HepG2 (cell line): ENCODE measurements around the gene AIP. TPM values are rescaled to one million over a fixed set of nuclear protein-coding genes. Genes with fewer than 3 reads are reported as not detected.

Source experiments
- ATAC-seq: fragments of 200-7000 bp; cut with Tn5 transposase; 3 replicates; pipeline ENCODE4 v1.9.1; 2020; ENCODE audit warnings: mild to moderate bottlenecking, moderate library complexity
- BruUV-seq: library from RNA; stranded (reverse); fragments of 400-500 nt; replicated peaks from 2 replicates; lab custom pipeline; 2021; lab: Mats Ljungman, UMichigan
- CTCF ChIA-PET: fragments of 300-600 bp; formaldehyde crosslinking; extraction: SDS; loops from one replicate; lab custom pipeline; 2021; ENCODE audit warnings: low total read pairs, inconsistent platforms, low intra/inter-chr PET ratio; lab: Yijun Ruan, JAX
- POLR2A ChIA-PET: fragments of 350-600 bp; sonication (Branson Sonifier 250); formaldehyde crosslinking; loops from one replicate; lab custom pipeline; 2020; ENCODE audit warnings: antibody characterized with exemption, inconsistent platforms; lab: Yijun Ruan, JAX
- DNase-seq: peaks from one replicate; pipeline ENCODE4 v3.0.0-alpha.2; 2015; ENCODE audit warnings: low spot score
- FAIRE-seq: peaks from 3 replicates; lab custom pipeline; 2011; peaks lifted over from hg19 to GRCh38; lab: Jason Lieb, UNC
- H2AFZ ChIP-seq: one replicate; pipeline ENCODE4 v1.6.1; 2011; ENCODE audit warnings: low read length, inconsistent platforms
- H3K27ac ChIP-seq: fragments of 300-600 bp; 3 replicates; pipeline ENCODE4 v1.8.0; 2011; ENCODE audit warnings: mixed run types, mild to moderate bottlenecking, mixed read lengths, low read length, inconsistent platforms; ENCODE audit not compliant: insufficient read depth; ENCODE audit errors: extremely low read length
- H3K27me3 ChIP-seq, 2 experiments: fragments of 200-600 bp in 1 of 2; 2 replicates in 1 of 2; 3 replicates in 1 of 2; pipeline versions ENCODE4 v1.6.0 to v1.8.0; 2011; ENCODE audit warnings: low read length in 2 of 2, mild to moderate bottlenecking in 2 of 2, moderate library complexity in 2 of 2, inconsistent platforms in 1 of 2; ENCODE audit not compliant: insufficient read depth in 2 of 2, control insufficient read depth in 1 of 2
- H3K36me3 ChIP-seq, 2 experiments: fragments of 200-600 bp in 1 of 2; replicated peaks in 1 of 2; 2 replicates in 1 of 2; 3 replicates in 1 of 2; pipeline versions ENCODE4 v1.5.1 to v1.8.0; 2011; ENCODE audit warnings: low read length in 2 of 2, inconsistent platforms in 1 of 2; ENCODE audit not compliant: insufficient read depth in 2 of 2, control insufficient read depth in 1 of 2
- H3K4me1 ChIP-seq: 2 replicates; pipeline ENCODE4 v1.5.1; 2012; ENCODE audit warnings: low read length, inconsistent platforms; ENCODE audit not compliant: insufficient read depth
- H3K4me2 ChIP-seq: 2 replicates; pipeline ENCODE4 v1.6.0; 2011; ENCODE audit warnings: low read depth, low read length, inconsistent platforms
- H3K4me3 ChIP-seq, 3 experiments: fragments of 200-600 bp in 1 of 3; sonication (generic), shearing (Covaris generic) in 1 of 3; replicated peaks in 1 of 3; 2 replicates each; pipeline ENCODE4 v1.5.1; 2011 to 2016; ENCODE audit warnings: low read length in 3 of 3, inconsistent platforms in 2 of 3, low read depth in 2 of 3, mild to moderate bottlenecking in 2 of 3, control low read depth in 1 of 3, mixed read lengths in 1 of 3; ENCODE audit not compliant: insufficient read depth in 1 of 3
- H3K79me2 ChIP-seq: one replicate; pipeline ENCODE4 v1.6.1; 2011; ENCODE audit warnings: low read length, inconsistent platforms; ENCODE audit not compliant: insufficient read depth
- H3K9ac ChIP-seq: 2 replicates; pipeline ENCODE4 v1.6.0; 2011; ENCODE audit warnings: mild to moderate bottlenecking, low read depth, low read length, inconsistent platforms; ENCODE audit not compliant: insufficient read depth
- H3K9me3 ChIP-seq: 2 replicates; pipeline ENCODE4 v1.5.1; 2012; ENCODE audit warnings: mild to moderate bottlenecking, low read length
- H4K20me1 ChIP-seq: 2 replicates; pipeline ENCODE4 v1.6.0; 2011; ENCODE audit warnings: inconsistent platforms, mild to moderate bottlenecking, low read length, moderate library complexity; ENCODE audit not compliant: insufficient read depth
- AGO2 ChIP-seq: fragments of 200-400 bp; formaldehyde crosslinking; optimal IDR thresholded peaks from 2 replicates; pipeline ENCODE3; 2017; ENCODE audit warnings: mild to moderate bottlenecking, low read depth, low read length, moderate library complexity
- BHLHE40 ChIP-seq: IDR thresholded peaks from 2 replicates; pipeline ENCODE4 v1.6.1; 2011; ENCODE audit warnings: low read length, improper control_type of control experiment
- HNRNPL ChIP-seq: fragments of 200-400 bp; formaldehyde crosslinking; IDR thresholded peaks from 2 replicates; pipeline ENCODE4 v1.6.1; 2017; ENCODE audit warnings: mild to moderate bottlenecking, low read depth, low read length
- NRL ChIP-seq: sonication (generic); formaldehyde crosslinking; IDR thresholded peaks from 2 replicates; pipeline ENCODE4 v1.5.0; 2020; ENCODE audit warnings: missing genetic modification reagents, mild to moderate bottlenecking, moderate library complexity, borderline replicate concordance
- POLR2A ChIP-seq, 2 experiments: IDR thresholded peaks; 2 replicates each; pipeline ENCODE4 v1.6.1; 2011; ENCODE audit warnings: low read depth in 2 of 2, low read length in 2 of 2, mild to moderate bottlenecking in 1 of 2, moderate library complexity in 1 of 2; ENCODE audit not compliant: insufficient read depth in 1 of 2
- RBFOX2 ChIP-seq: fragments of 200-400 bp; formaldehyde crosslinking; IDR thresholded peaks from 2 replicates; pipeline ENCODE4 v1.6.1; 2017; ENCODE audit warnings: low read depth, mild to moderate bottlenecking, low read length
- STAG1 ChIP-seq: sonication (generic); formaldehyde crosslinking; IDR thresholded peaks from 2 replicates; pipeline ENCODE4 v1.4.0; 2020; ENCODE audit warnings: missing genetic modification reagents
- ZFP62 ChIP-seq: sonication (generic); formaldehyde crosslinking; IDR thresholded peaks from 2 replicates; pipeline ENCODE4 v1.4.0; 2020; ENCODE audit warnings: missing genetic modification reagents
- ZNF724P ChIP-seq: sonication (generic); formaldehyde crosslinking; IDR thresholded peaks from 2 replicates; pipeline ENCODE4 v1.8.0; 2022; ENCODE audit warnings: missing genetic modification reagents, borderline replicate concordance
- ZNF768 ChIP-seq: sonication (generic); formaldehyde crosslinking; IDR thresholded peaks from 2 replicates; pipeline ENCODE4 v1.4.0; 2020; ENCODE audit warnings: missing genetic modification reagents
- WGBS: methylation state at CpG from one replicate; pipeline ENCODE4 v1.1.6; 2017; ENCODE audit warnings: low lambda C conversion rate; 5-methylcytosine and 5-hydroxymethylcytosine counted together
- in situ Hi-C: cut with HindIII; loops from 2 replicates; pipeline ENCODE4 v1.10.0; 2017; ENCODE audit warnings: low pct_unique_long_range_greater_than_20kb; ENCODE audit not compliant: extremely low pct_ligation_motif_present
- intact Hi-C: fragments of 100-400 bp; cut with micrococcal nuclease; formaldehyde crosslinking; loops from one replicate; pipeline ENCODE4 v1.10.0; 2022; ENCODE audit not compliant: unreplicated experiment
- polyA plus RNA-seq, 8 experiments: library from polyadenylated mRNA; depleted of rRNA in 3 of 8; stranded (reverse) in 7 of 8; unstranded in 1 of 8; fragments of >200 nt; fragmentation: Illumina TruSeq in 4 of 8; extraction: Trizol in 4 of 8; gene quantifications; 2 replicates each; pipeline versions ENCODE4 v1.2.1 to v1.2.3, GENCODE V29; 2011 to 2016; ENCODE audit warnings: low read depth in 4 of 8, missing spikeins in 1 of 8, mixed read lengths in 1 of 8; ENCODE audit not compliant: insufficient read depth in 1 of 8
- total RNA-seq, 5 experiments: library from RNA; depleted of rRNA; stranded (reverse); fragments of >200 nt; fragmentation: Illumina TruSeq; extraction: Trizol; gene quantifications; 2 replicates each; pipeline ENCODE4 v1.2.3, GENCODE V29; 2016; ENCODE audit warnings: low read depth in 1 of 5
- TF ChIP-seq, protein P1 (sequence below): sonication (generic); formaldehyde crosslinking; IDR thresholded peaks from 2 replicates; pipeline ENCODE4 v1.5.0; 2020; ENCODE audit warnings: mild to moderate bottlenecking, missing genetic modification reagents, moderate library complexity
- TF ChIP-seq, protein P2 (sequence below): sonication (generic); formaldehyde crosslinking; IDR thresholded peaks from 2 replicates; pipeline ENCODE4 v1.9.0; 2022; ENCODE audit warnings: low read depth, missing genetic modification reagents

The AIP gene
- total and polyA plus RNA-seq, 2 of the 13 experiments (the other 11 are each of a cell fraction or from before 2014, with no cell fraction given), result 51.8 to 110 TPM

- Histone ChIP-seq H2AFZ (no peak overlapping the region), H3K4me1 (peaks cover 8% of the 10 kb centered on the region), H3K9me3 (no peaks in the 10 kb centered on the region), H3K27me3 (no peaks in the 10 kb centered on the region), H4K20me1 (no peaks in the 10 kb centered on the region), H3K36me3 (peaks cover 8 to 14% of the 10 kb centered on the region in 2 experiments; a peak in 4 of 5 replicates), H3K4me2 (no peak overlapping the region), H3K4me3 (no peak overlapping the region), H3K9ac (no peak overlapping the region)
- BruUV-seq, result no TSS peak
- ATAC-seq, result no peak
- DNase-seq, result no peak
- CTCF ChIA-PET, result no interaction called here
- no peak for FAIRE-seq
- WGBS, result 91% methylated on average over 7 of the region's 41 CpGs
- in situ Hi-C loops, result no loop called here
- POLR2A ChIA-PET, result interaction anchor here (1.0 to 1.1 kb wide), 2 partner anchors 10 to 27 kb away, joined by 3 to 5 read pairs; partner anchors contain the start of gene RPS6KB2
- TF ChIP-seq RBFOX2, result peak; percentile 68
- TF ChIP-seq ZNF768, result peak; percentile 91
- no peak for TF ChIP-seq ZFP62
- TF ChIP-seq, all 625 proteins: peak for 2
- intact Hi-C loops, result no loop called here
- H3K27ac ChIP-seq, result no peak overlapping the region
- peaks cover 3% of the 10 kb centered on the region for H3K79me2 ChIP-seq
Observed at GRCh38 chr11:67438158-67438902, 44.5 kb upstream of the AIP start.

DNA sequence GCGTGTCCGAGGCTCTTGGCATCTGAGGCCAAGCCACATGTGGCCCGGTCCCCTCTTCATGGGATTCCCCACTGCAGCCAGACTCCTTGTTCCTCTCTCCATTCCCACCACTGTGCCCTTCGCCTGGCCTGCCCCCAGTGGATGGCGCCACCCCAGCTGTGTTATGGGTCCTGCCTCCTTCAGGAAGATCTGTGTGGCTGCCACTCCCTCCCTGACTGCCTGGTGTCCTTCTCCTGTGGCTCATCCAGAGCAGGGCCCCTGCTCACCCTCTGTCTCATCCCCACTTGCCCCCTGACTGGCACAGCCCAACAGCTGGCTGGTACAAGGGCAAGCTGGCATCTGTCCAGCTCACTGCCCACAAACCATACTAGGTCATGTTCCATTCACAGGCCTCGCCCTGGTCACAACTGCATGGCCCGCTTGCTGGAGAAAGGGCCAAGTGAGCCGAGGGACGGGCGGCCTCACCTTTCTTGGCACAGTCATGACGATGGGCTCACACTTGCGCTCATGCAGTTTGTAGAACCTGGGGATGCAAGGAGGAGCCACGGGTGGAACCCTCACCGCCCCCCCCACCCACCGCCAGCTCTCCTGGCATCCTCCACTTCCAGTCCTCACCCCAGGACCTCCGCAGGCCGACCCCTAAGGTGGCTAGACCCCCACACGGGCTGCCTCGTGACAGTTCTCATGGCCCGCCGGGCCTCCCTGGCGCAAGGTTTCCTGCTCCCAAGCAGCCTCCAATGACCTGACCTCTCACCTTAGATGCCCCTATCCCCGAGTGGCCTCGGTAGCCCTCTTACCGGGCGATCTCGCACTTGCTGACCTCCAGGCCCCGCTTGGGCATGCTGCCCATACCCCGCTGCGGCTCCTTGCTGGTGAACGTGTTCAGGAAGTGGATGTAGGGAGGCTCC lies 43.3 kb upstream of the AIP start:
- POLR2A ChIA-PET, result interaction anchor here (1.0 kb wide), 1 partner anchor 25 kb away, joined by 3 read pairs; no protein-coding TSS in a partner anchor
- H3K79me2 ChIP-seq, result peaks cover 3% of the 10 kb centered on the region
- peak; percentile 40 for ATAC-seq
- TF ChIP-seq BHLHE40 (no peak), AGO2 (peak; percentile 32), STAG1 (CRISPR knock-in tag) (peak; percentile 34; the same call in 1 of the 2 replicates), ZNF724P (CRISPR knock-in tag) (no peak), NRL (CRISPR knock-in tag) (0 out of 2 replicates have a peak, but pooled peaks have one; percentile 23), POLR2A (IDR thresholded peaks at IDR 0.05; ENCODE audit: insufficient read depth in 1 of 2, low read depth in 2 of 2, low read length in 2 of 2) (0 out of 4 replicates have a peak, but pooled peaks of 1 of the 2 experiments have one; percentile 10), HNRNPL (peak; percentile 81)
- TF ChIP-seq, protein P1, sequence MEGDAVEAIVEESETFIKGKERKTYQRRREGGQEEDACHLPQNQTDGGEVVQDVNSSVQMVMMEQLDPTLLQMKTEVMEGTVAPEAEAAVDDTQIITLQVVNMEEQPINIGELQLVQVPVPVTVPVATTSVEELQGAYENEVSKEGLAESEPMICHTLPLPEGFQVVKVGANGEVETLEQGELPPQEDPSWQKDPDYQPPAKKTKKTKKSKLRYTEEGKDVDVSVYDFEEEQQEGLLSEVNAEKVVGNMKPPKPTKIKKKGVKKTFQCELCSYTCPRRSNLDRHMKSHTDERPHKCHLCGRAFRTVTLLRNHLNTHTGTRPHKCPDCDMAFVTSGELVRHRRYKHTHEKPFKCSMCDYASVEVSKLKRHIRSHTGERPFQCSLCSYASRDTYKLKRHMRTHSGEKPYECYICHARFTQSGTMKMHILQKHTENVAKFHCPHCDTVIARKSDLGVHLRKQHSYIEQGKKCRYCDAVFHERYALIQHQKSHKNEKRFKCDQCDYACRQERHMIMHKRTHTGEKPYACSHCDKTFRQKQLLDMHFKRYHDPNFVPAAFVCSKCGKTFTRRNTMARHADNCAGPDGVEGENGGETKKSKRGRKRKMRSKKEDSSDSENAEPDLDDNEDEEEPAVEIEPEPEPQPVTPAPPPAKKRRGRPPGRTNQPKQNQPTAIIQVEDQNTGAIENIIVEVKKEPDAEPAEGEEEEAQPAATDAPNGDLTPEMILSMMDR, result peak; percentile 43
- TF ChIP-seq, protein P2, sequence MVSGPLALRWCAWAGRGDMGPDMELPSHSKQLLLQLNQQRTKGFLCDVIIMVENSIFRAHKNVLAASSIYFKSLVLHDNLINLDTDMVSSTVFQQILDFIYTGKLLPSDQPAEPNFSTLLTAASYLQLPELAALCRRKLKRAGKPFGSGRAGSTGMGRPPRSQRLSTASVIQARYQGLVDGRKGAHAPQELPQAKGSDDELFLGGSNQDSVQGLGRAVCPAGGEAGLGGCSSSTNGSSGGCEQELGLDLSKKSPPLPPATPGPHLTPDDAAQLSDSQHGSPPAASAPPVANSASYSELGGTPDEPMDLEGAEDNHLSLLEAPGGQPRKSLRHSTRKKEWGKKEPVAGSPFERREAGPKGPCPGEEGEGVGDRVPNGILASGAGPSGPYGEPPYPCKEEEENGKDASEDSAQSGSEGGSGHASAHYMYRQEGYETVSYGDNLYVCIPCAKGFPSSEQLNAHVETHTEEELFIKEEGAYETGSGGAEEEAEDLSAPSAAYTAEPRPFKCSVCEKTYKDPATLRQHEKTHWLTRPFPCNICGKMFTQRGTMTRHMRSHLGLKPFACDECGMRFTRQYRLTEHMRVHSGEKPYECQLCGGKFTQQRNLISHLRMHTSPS (CRISPR knock-in tag), result 0 out of 2 replicates have a peak, but pooled peaks have one; percentile 28

More for the DNA sequence above, 43.3 kb upstream of the AIP start:
- peaks cover 15% of the 10 kb centered on the region for H3K4me1 ChIP-seq
- no peak overlapping the region for H3K9ac ChIP-seq
- no peak overlapping the region for H2AFZ ChIP-seq
- H3K27me3 ChIP-seq, result no peaks in the 10 kb centered on the region
- H3K9me3 ChIP-seq, result no peaks in the 10 kb centered on the region
- H3K4me3 ChIP-seq, result no peak overlapping the region
- BruUV-seq, result no TSS peak
- no peaks in the 10 kb centered on the region for H4K20me1 ChIP-seq
- FAIRE-seq (no peak), DNase-seq (peak; percentile 19)
- in situ Hi-C loops, result no loop called here
- H3K4me2 ChIP-seq, result no peak overlapping the region
- intact Hi-C loops, result no loop called here
- H3K36me3 ChIP-seq, result peaks cover 2 to 4% of the 10 kb centered on the region in 2 experiments; a peak in 2 of 5 replicates
- H3K27ac ChIP-seq, result no peak overlapping the region
- CTCF ChIA-PET, result no interaction called here
- 97% methylated on average over 22 of the region's 31 CpGs for WGBS
